K562 (cell line): ENCODE measurements around the gene ANXA1. TPM values are rescaled to one million over a fixed set of nuclear protein-coding genes. Genes with fewer than 3 reads are reported as not detected.

Source experiments
- ATAC-seq: fragments of 200-7000 bp; cut with Tn5 transposase; 3 replicates; pipeline ENCODE4 v1.9.1; 2020; ENCODE audit warnings: moderate library complexity
- BruUV-seq: library from RNA; stranded (reverse); fragments of 400-500 nt; replicated peaks from 2 replicates; lab custom pipeline; 2021; lab: Mats Ljungman, UMichigan
- CTCF ChIA-PET: fragments of 300-600 bp; formaldehyde crosslinking; extraction: SDS; loops from one replicate; lab custom pipeline; 2021; ENCODE audit warnings: low intra/inter-chr PET ratio; lab: Yijun Ruan, JAX
- POLR2A ChIA-PET: fragments of 300-600, 350-650 bp; sonication (Branson Sonifier 250); formaldehyde crosslinking; extraction: SDS; loops from one replicate; lab custom pipeline; 2021; ENCODE audit warnings: antibody characterized with exemption, inconsistent platforms; lab: Yijun Ruan, JAX
- DNase-seq, 4 experiments: peaks; one replicate each; pipeline versions ENCODE4 v3.0.0 to v3.0.0-alpha.2; 2011 to 2018; ENCODE audit warnings: low spot score in 3 of 4, mixed read lengths in 3 of 4; ENCODE audit errors: extremely low read depth in 1 of 4
- FAIRE-seq: peaks from 2 replicates; lab custom pipeline; 2011; peaks lifted over from hg19 to GRCh38; lab: Jason Lieb, UNC
- H2AFZ ChIP-seq: 2 replicates; pipeline ENCODE4 v1.6.0; 2011; ENCODE audit warnings: low read depth, low read length, control low read depth, inconsistent platforms
- H3K27ac ChIP-seq: fragments of 200-600 bp; 3 replicates; pipeline ENCODE4 v1.8.0; 2011; ENCODE audit warnings: low read depth, mild to moderate bottlenecking, control low read depth, inconsistent platforms, low read length, moderate library complexity, mixed read lengths; ENCODE audit errors: extremely low read depth
- H3K27me3 ChIP-seq, 2 experiments: fragments of 300-600 bp in 1 of 2; 2 replicates in 1 of 2; 3 replicates in 1 of 2; pipeline versions ENCODE4 v1.6.0 to v1.8.0; 2011; ENCODE audit warnings: inconsistent platforms in 2 of 2, low read length in 2 of 2, mild to moderate bottlenecking in 1 of 2, mixed read lengths in 1 of 2, moderate library complexity in 1 of 2; ENCODE audit not compliant: control insufficient read depth in 2 of 2, insufficient read depth in 2 of 2
- H3K36me3 ChIP-seq: fragments of 300-600 bp; 3 replicates; pipeline ENCODE4 v1.8.0; 2011; ENCODE audit warnings: mild to moderate bottlenecking, low read length, inconsistent platforms; ENCODE audit not compliant: control insufficient read depth, insufficient read depth
- H3K4me1 ChIP-seq, 2 experiments: fragments of 200-600 bp in 1 of 2; replicated peaks in 1 of 2; 2 replicates in 1 of 2; 3 replicates in 1 of 2; pipeline versions ENCODE4 v1.5.1 to v1.8.0; 2011; ENCODE audit warnings: inconsistent platforms in 2 of 2, low read length in 2 of 2, mild to moderate bottlenecking in 1 of 2, mixed read lengths in 1 of 2, moderate library complexity in 1 of 2; ENCODE audit not compliant: control insufficient read depth in 2 of 2, insufficient read depth in 2 of 2
- H3K4me2 ChIP-seq: 2 replicates; pipeline ENCODE4 v1.6.1; 2011; ENCODE audit warnings: low read length, control low read depth, inconsistent platforms, mixed read lengths; ENCODE audit not compliant: insufficient read depth
- H3K4me3 ChIP-seq: fragments of 200-600 bp; sonication (generic), shearing (Covaris generic); 2 replicates; pipeline ENCODE4 v1.5.1; 2016; ENCODE audit warnings: control low read depth, inconsistent platforms
- H3K79me2 ChIP-seq: fragments of 200-600 bp; 3 replicates; pipeline ENCODE4 v1.8.0; 2011; ENCODE audit warnings: low read length, inconsistent platforms; ENCODE audit not compliant: control insufficient read depth, insufficient read depth
- H3K9ac ChIP-seq, 2 experiments: 2 replicates each; pipeline versions ENCODE4 v1.6.0 to v1.6.1; 2011; ENCODE audit warnings: low read depth in 2 of 2, low read length in 2 of 2, control low read depth in 1 of 2, inconsistent platforms in 1 of 2, mild to moderate bottlenecking in 1 of 2, mixed read lengths in 1 of 2; ENCODE audit not compliant: insufficient read depth in 1 of 2
- H3K9me1 ChIP-seq: one replicate; pipeline ENCODE4 v1.6.0; 2011; ENCODE audit warnings: inconsistent platforms, mild to moderate bottlenecking, low read length, moderate library complexity; ENCODE audit not compliant: control insufficient read depth, insufficient read depth
- H3K9me3 ChIP-seq: replicated peaks from 2 replicates; pipeline ENCODE4 v1.5.1; 2011; ENCODE audit warnings: low read depth, low read length, inconsistent platforms; ENCODE audit not compliant: control insufficient read depth, insufficient read depth
- H4K20me1 ChIP-seq: replicated peaks from 2 replicates; pipeline ENCODE4 v1.6.1; 2011; ENCODE audit warnings: low read length, inconsistent platforms, mixed read lengths; ENCODE audit not compliant: control insufficient read depth, insufficient read depth
- ARID1B ChIP-seq: fragments of 450-650 bp; IDR thresholded peaks from 2 replicates; pipeline ENCODE4 v1.6.1; 2016; ENCODE audit warnings: antibody characterized with exemption, mild to moderate bottlenecking, inconsistent platforms
- CSDE1 ChIP-seq, 2 experiments: fragments of 450-650 bp; IDR thresholded peaks; 2 replicates each; pipeline ENCODE4 v1.6.1; 2016; ENCODE audit warnings: mild to moderate bottlenecking in 1 of 2
- DPF2 ChIP-seq: fragments of 450-650 bp; IDR thresholded peaks from 2 replicates; pipeline ENCODE4 v1.6.1; 2016
- EP400 ChIP-seq: fragments of 450-650 bp; IDR thresholded peaks from 2 replicates; pipeline ENCODE4 v1.6.1; 2017; ENCODE audit warnings: antibody characterized with exemption, mild to moderate bottlenecking, moderate library complexity
- FOXK2 ChIP-seq, 2 experiments: fragments of 450-650 bp; IDR thresholded peaks in 1 of 2; conservative IDR thresholded peaks in 1 of 2; 2 replicates each; pipeline ENCODE4 v1.6.1; 2016; ENCODE audit warnings: low read depth in 2 of 2, mild to moderate bottlenecking in 1 of 2
- IFI16 ChIP-seq: fragments of 250-450 bp; sonication (Bioruptor Pico); IDR thresholded peaks from 2 replicates; pipeline ENCODE4 v2.1.2; 2022; ENCODE audit warnings: mild to moderate bottlenecking, inconsistent platforms
- NR2C1 ChIP-seq, 2 experiments: fragments of 450-650 bp; IDR thresholded peaks; 2 replicates each; pipeline ENCODE4 v1.6.1; 2017; ENCODE audit warnings: mild to moderate bottlenecking in 2 of 2, antibody characterized with exemption in 1 of 2, inconsistent platforms in 1 of 2, missing compliant biosample characterization in 1 of 2, missing genetic modification characterization in 1 of 2
- POLR2AphosphoS5 ChIP-seq: IDR thresholded peaks from 2 replicates; pipeline ENCODE4 v1.6.1; 2011; ENCODE audit warnings: mild to moderate bottlenecking, low read depth, low read length, moderate library complexity; ENCODE audit not compliant: control insufficient read depth, insufficient read depth
- SPI1 ChIP-seq: IDR thresholded peaks from 2 replicates; pipeline ENCODE4 v1.6.1; 2011; ENCODE audit warnings: low read depth, low read length, control low read depth, borderline replicate concordance
- ZBTB5 ChIP-seq: fragments of 450-650 bp; IDR thresholded peaks from 2 replicates; pipeline ENCODE4 v1.6.1; 2017; ENCODE audit warnings: antibody characterized with exemption
- ZFX ChIP-seq: sonication (generic); formaldehyde crosslinking; IDR thresholded peaks from 2 replicates; pipeline ENCODE4 v1.8.0; 2022; ENCODE audit warnings: mild to moderate bottlenecking, missing genetic modification reagents, moderate library complexity
- ZNF24 ChIP-seq: fragments of 450-650 bp; IDR thresholded peaks from 2 replicates; pipeline ENCODE4 v1.6.1; 2016
- ZNF766 ChIP-seq: fragments of 200-800 bp; sonication (Bioruptor generic); conservative IDR thresholded peaks from 2 replicates; pipeline ENCODE4 v1.6.1; 2016; ENCODE audit warnings: missing genetic modification characterization, missing compliant biosample characterization
- WGBS: fragments of 100-300 bp; shearing (Covaris generic); methylation state at CpG from one replicate; pipeline ENCODE4 v1.1.6; 2016; ENCODE audit warnings: low coverage, mixed read lengths; ENCODE audit not compliant: insufficient coverage; ENCODE audit errors: missing lambda C conversion rate; 5-methylcytosine and 5-hydroxymethylcytosine counted together
- in situ Hi-C: fragments of 300-500 bp; cut with MboI; formaldehyde crosslinking; loops from 4 replicates; pipeline ENCODE4 v1.15.0; 2018; ENCODE audit warnings: inconsistent platforms, mixed read lengths
- intact Hi-C: fragments of 100-400 bp; cut with micrococcal nuclease; formaldehyde crosslinking; loops from 2 replicates; pipeline ENCODE4 v1.14.2; 2022
- polyA plus RNA-seq, 8 experiments: library from polyadenylated mRNA; depleted of rRNA in 4 of 8; stranded (reverse) in 5 of 8; unstranded in 3 of 8; fragments of >200 nt; fragmentation: Nextera tagmentation in 2 of 8; fragmentation: Illumina TruSeq in 1 of 8; extraction: Ambion mirVana in 2 of 8; extraction: Trizol in 1 of 8; gene quantifications; 2 replicates each; pipeline versions ENCODE4 v1.2.1 to v1.2.3, GENCODE V29; 2011 to 2014; ENCODE audit warnings: inconsistent platforms in 1 of 8, missing spikeins in 1 of 8
- total RNA-seq, 7 experiments: library from RNA; depleted of rRNA in 6 of 7; stranded (reverse); fragments of >200 nt in 6 of 7; fragmentation: Illumina TruSeq in 2 of 7; extraction: Trizol in 2 of 7; gene quantifications; 2 replicates each; pipeline versions ENCODE4 v1.2.1 to v1.2.3, GENCODE V29; 2011 to 2021; ENCODE audit warnings: low replicate concordance in 1 of 7
- TF ChIP-seq, protein P1 (sequence below): fragments of 200-800 bp; sonication (Bioruptor generic); IDR thresholded peaks from 2 replicates; pipeline ENCODE4 v1.6.1; 2017; ENCODE audit warnings: missing genetic modification characterization, missing compliant biosample characterization
- TF ChIP-seq, protein P2 (sequence below), 2 experiments: fragments of 450-650 bp in 1 of 2; sonication (generic) in 1 of 2; formaldehyde crosslinking in 1 of 2; IDR thresholded peaks in 1 of 2; conservative IDR thresholded peaks in 1 of 2; 2 replicates each; pipeline versions ENCODE4 v1.6.1 to v1.8.1; 2016 to 2023; ENCODE audit warnings: mild to moderate bottlenecking in 2 of 2, moderate library complexity in 2 of 2, inconsistent platforms in 1 of 2, missing genetic modification reagents in 1 of 2

The ANXA1 gene
- total and polyA plus RNA-seq, 9 of the 15 experiments (the other 6 are each of a cell fraction or from before 2014, with no cell fraction given), result 406 to 1,298 (median 620) TPM

GRCh38 chr9:73153793-73154227 lies 2.1 kb downstream of the ANXA1 start:
- Histone ChIP-seq H3K4me3 (peak overlapping the region; percentile 57), H3K4me2 (peak overlapping the region; percentile 92), H3K79me2 (peaks cover 78% of the 10 kb centered on the region), H3K36me3 (peaks cover 44% of the 10 kb centered on the region), H3K9me1 (no peaks in the 10 kb centered on the region), H3K4me1 (peaks cover 5 to 18% of the 10 kb centered on the region in 2 experiments; a peak in 3 of 5 replicates), H4K20me1 (no peaks in the 10 kb centered on the region; the same call in 1 of the 2 replicates), H3K9me3 (no peaks in the 10 kb centered on the region), H3K27me3 (no peaks in the 10 kb centered on the region), H2AFZ (peak overlapping the region; percentile 47), H3K27ac (peak overlapping the region; percentile 90), H3K9ac (peak overlapping the region; percentile 87 to 88)
- CTCF ChIA-PET, result no interaction called here
- POLR2A ChIA-PET, result interaction anchor here (1.2 to 1.3 kb wide), 3 partner anchors 10 to 203 kb away, joined by 3 to 5 read pairs (median 3); no protein-coding TSS in a partner anchor
- intact Hi-C loops (loop anchor here (1.0 to 5.0 kb wide), 3 partner anchors 47 to 823 kb away; no protein-coding TSS in a partner anchor), in situ Hi-C loops (no loop called here)
- peak; percentile 38 for ATAC-seq
- peak; percentile 23 to 64 (median 32) for DNase-seq
- no TSS peak for BruUV-seq
- FAIRE-seq, result peak; percentile 70
- WGBS, result 0% methylated on average over 4 of the region's 4 CpGs
- peak; percentile 55; the same call in 1 of the 2 replicates for TF ChIP-seq SPI1
- TF ChIP-seq IFI16 (CRISPR knock-in tag), result no peak
- TF ChIP-seq ARID1B, result peak; percentile 52; the same call in 1 of the 2 replicates
- TF ChIP-seq ZNF766, result peak; percentile 63; the same call in 1 of the 2 replicates
- peak; percentile 47; the same call in 1 of the 2 replicates for TF ChIP-seq ZFX
- TF ChIP-seq DPF2, result peak; percentile 55; the same call in 1 of the 2 replicates
- TF ChIP-seq NR2C1 (IDR thresholded peaks at IDR 0.05), result peak; percentile 11; the same call in 1 of the 2 replicates
- TF ChIP-seq NR2C1 (tag; IDR thresholded peaks at IDR 0.05), result no peak
- 0 out of 2 replicates have a peak, but pooled peaks have one; percentile 9 for TF ChIP-seq POLR2AphosphoS5
- no peak for TF ChIP-seq CSDE1 (IDR thresholded peaks at IDR 0.05)
- TF ChIP-seq, protein P1, sequence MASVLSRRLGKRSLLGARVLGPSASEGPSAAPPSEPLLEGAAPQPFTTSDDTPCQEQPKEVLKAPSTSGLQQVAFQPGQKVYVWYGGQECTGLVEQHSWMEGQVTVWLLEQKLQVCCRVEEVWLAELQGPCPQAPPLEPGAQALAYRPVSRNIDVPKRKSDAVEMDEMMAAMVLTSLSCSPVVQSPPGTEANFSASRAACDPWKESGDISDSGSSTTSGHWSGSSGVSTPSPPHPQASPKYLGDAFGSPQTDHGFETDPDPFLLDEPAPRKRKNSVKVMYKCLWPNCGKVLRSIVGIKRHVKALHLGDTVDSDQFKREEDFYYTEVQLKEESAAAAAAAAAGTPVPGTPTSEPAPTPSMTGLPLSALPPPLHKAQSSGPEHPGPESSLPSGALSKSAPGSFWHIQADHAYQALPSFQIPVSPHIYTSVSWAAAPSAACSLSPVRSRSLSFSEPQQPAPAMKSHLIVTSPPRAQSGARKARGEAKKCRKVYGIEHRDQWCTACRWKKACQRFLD, result no peak
- TF ChIP-seq FOXK2 (conservative IDR thresholded peaks at IDR 0.05 in 1 of 2, IDR thresholded peaks at IDR 0.05 in 1 of 2; ENCODE audit: low read depth in 2 of 2), result peak; percentile 36 to 78; a peak in 2 of 4 replicates
- TF ChIP-seq, protein P2, sequence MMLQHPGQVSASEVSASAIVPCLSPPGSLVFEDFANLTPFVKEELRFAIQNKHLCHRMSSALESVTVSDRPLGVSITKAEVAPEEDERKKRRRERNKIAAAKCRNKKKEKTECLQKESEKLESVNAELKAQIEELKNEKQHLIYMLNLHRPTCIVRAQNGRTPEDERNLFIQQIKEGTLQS (IDR thresholded peaks at IDR 0.05), result peak; percentile 81
- TF ChIP-seq, protein P2 (CRISPR knock-in tag; conservative IDR thresholded peaks at IDR 0.05), result 0 out of 2 replicates have a peak, but pooled peaks have one; percentile 9
- no peak for TF ChIP-seq ZBTB5
- TF ChIP-seq ZNF24, result peak; percentile 97
- TF ChIP-seq EP400, result 0 out of 2 replicates have a peak, but pooled peaks have one; percentile 9
